HepG2 (cell line): ENCODE results near the gene RNPEPL1. TPM values are rescaled to one million over a fixed set of nuclear protein-coding genes. Genes with fewer than 3 reads are reported as not detected.
A peak's percentile ranks its signal among the peaks of the same experiment; 100 is the strongest.

ENCODE experiments used
- ATAC-seq: fragments of 200-7000 bp; cut with Tn5 transposase; 3 replicates; pipeline ENCODE4 v1.9.1; 2020; ENCODE audit warnings: mild to moderate bottlenecking, moderate library complexity
- BruUV-seq: library from RNA; stranded (reverse); fragments of 400-500 nt; replicated peaks from 2 replicates; lab custom pipeline; 2021; lab: Mats Ljungman, UMichigan
- CTCF ChIA-PET: fragments of 300-600 bp; formaldehyde crosslinking; extraction: SDS; loops from one replicate; lab custom pipeline; 2021; ENCODE audit warnings: low total read pairs, inconsistent platforms, low intra/inter-chr PET ratio; lab: Yijun Ruan, JAX
- POLR2A ChIA-PET: fragments of 350-600 bp; sonication (Branson Sonifier 250); formaldehyde crosslinking; loops from one replicate; lab custom pipeline; 2020; ENCODE audit warnings: antibody characterized with exemption, inconsistent platforms; lab: Yijun Ruan, JAX
- DNase-seq: peaks from one replicate; pipeline ENCODE4 v3.0.0-alpha.2; 2015; ENCODE audit warnings: low spot score
- FAIRE-seq: peaks from 3 replicates; lab custom pipeline; 2011; peaks lifted over from hg19 to GRCh38; lab: Jason Lieb, UNC
- H2AFZ ChIP-seq: one replicate; pipeline ENCODE4 v1.6.1; 2011; ENCODE audit warnings: low read length, inconsistent platforms
- H3K27ac ChIP-seq: fragments of 300-600 bp; 3 replicates; pipeline ENCODE4 v1.8.0; 2011; ENCODE audit warnings: mixed run types, mild to moderate bottlenecking, mixed read lengths, low read length, inconsistent platforms; ENCODE audit not compliant: insufficient read depth; ENCODE audit errors: extremely low read length
- H3K27me3 ChIP-seq, 2 experiments: fragments of 200-600 bp in 1 of 2; 2 replicates in 1 of 2; 3 replicates in 1 of 2; pipeline versions ENCODE4 v1.6.0 to v1.8.0; 2011; ENCODE audit warnings: low read length in 2 of 2, mild to moderate bottlenecking in 2 of 2, moderate library complexity in 2 of 2, inconsistent platforms in 1 of 2; ENCODE audit not compliant: insufficient read depth in 2 of 2, control insufficient read depth in 1 of 2
- H3K36me3 ChIP-seq, 2 experiments: fragments of 200-600 bp in 1 of 2; replicated peaks in 1 of 2; 2 replicates in 1 of 2; 3 replicates in 1 of 2; pipeline versions ENCODE4 v1.5.1 to v1.8.0; 2011; ENCODE audit warnings: low read length in 2 of 2, inconsistent platforms in 1 of 2; ENCODE audit not compliant: insufficient read depth in 2 of 2, control insufficient read depth in 1 of 2
- H3K4me1 ChIP-seq: 2 replicates; pipeline ENCODE4 v1.5.1; 2012; ENCODE audit warnings: low read length, inconsistent platforms; ENCODE audit not compliant: insufficient read depth
- H3K4me2 ChIP-seq: 2 replicates; pipeline ENCODE4 v1.6.0; 2011; ENCODE audit warnings: low read depth, low read length, inconsistent platforms
- H3K4me3 ChIP-seq, 3 experiments: fragments of 200-600 bp in 1 of 3; sonication (generic), shearing (Covaris generic) in 1 of 3; replicated peaks in 1 of 3; 2 replicates each; pipeline ENCODE4 v1.5.1; 2011 to 2016; ENCODE audit warnings: low read length in 3 of 3, inconsistent platforms in 2 of 3, low read depth in 2 of 3, mild to moderate bottlenecking in 2 of 3, control low read depth in 1 of 3, mixed read lengths in 1 of 3; ENCODE audit not compliant: insufficient read depth in 1 of 3
- H3K79me2 ChIP-seq: one replicate; pipeline ENCODE4 v1.6.1; 2011; ENCODE audit warnings: low read length, inconsistent platforms; ENCODE audit not compliant: insufficient read depth
- H3K9ac ChIP-seq: 2 replicates; pipeline ENCODE4 v1.6.0; 2011; ENCODE audit warnings: mild to moderate bottlenecking, low read depth, low read length, inconsistent platforms; ENCODE audit not compliant: insufficient read depth
- H3K9me3 ChIP-seq: 2 replicates; pipeline ENCODE4 v1.5.1; 2012; ENCODE audit warnings: mild to moderate bottlenecking, low read length
- H4K20me1 ChIP-seq: 2 replicates; pipeline ENCODE4 v1.6.0; 2011; ENCODE audit warnings: inconsistent platforms, mild to moderate bottlenecking, low read length, moderate library complexity; ENCODE audit not compliant: insufficient read depth
- ARID4A ChIP-seq: sonication (generic); formaldehyde crosslinking; IDR thresholded peaks from 2 replicates; pipeline ENCODE4 v1.5.0; 2020; ENCODE audit warnings: mild to moderate bottlenecking, missing genetic modification reagents, borderline replicate concordance
- BHLHE40 ChIP-seq: IDR thresholded peaks from 2 replicates; pipeline ENCODE4 v1.6.1; 2011; ENCODE audit warnings: low read length, improper control_type of control experiment
- CEBPG ChIP-seq: IDR thresholded peaks from 2 replicates; pipeline ENCODE4 v1.6.1; 2016
- GATAD1 ChIP-seq: IDR thresholded peaks from 2 replicates; pipeline ENCODE4 v1.6.1; 2016; ENCODE audit warnings: missing genetic modification reagents, missing compliant biosample characterization
- HNRNPL ChIP-seq: fragments of 200-400 bp; formaldehyde crosslinking; IDR thresholded peaks from 2 replicates; pipeline ENCODE4 v1.6.1; 2017; ENCODE audit warnings: mild to moderate bottlenecking, low read depth, low read length
- HNRNPLL ChIP-seq: fragments of 200-400 bp; formaldehyde crosslinking; IDR thresholded peaks from 2 replicates; pipeline ENCODE4 v1.6.1; 2017; ENCODE audit warnings: mild to moderate bottlenecking, low read depth, low read length; ENCODE audit not compliant: poor library complexity, severe bottlenecking
- HOXD1 ChIP-seq: sonication (generic); formaldehyde crosslinking; IDR thresholded peaks from 2 replicates; pipeline ENCODE4 v1.5.0; 2020; ENCODE audit warnings: missing genetic modification reagents
- MTA1 ChIP-seq: sonication (generic); formaldehyde crosslinking; IDR thresholded peaks from 2 replicates; pipeline ENCODE4 v1.4.0; 2020; ENCODE audit warnings: missing genetic modification reagents, mild to moderate bottlenecking, borderline replicate concordance
- NR0B2 ChIP-seq: sonication (generic); formaldehyde crosslinking; IDR thresholded peaks from 2 replicates; pipeline ENCODE4 v1.4.0; 2020; ENCODE audit warnings: mild to moderate bottlenecking, missing genetic modification reagents
- NR2F6 ChIP-seq, 2 experiments: IDR thresholded peaks; 2 replicates each; pipeline ENCODE4 v1.6.1; 2016; ENCODE audit warnings: antibody characterized with exemption in 1 of 2, mild to moderate bottlenecking in 1 of 2
- PRMT3 ChIP-seq: sonication (generic); formaldehyde crosslinking; IDR thresholded peaks from 2 replicates; pipeline ENCODE4 v1.8.1; 2022; ENCODE audit warnings: low read depth, mild to moderate bottlenecking, moderate library complexity, missing genetic modification reagents, borderline replicate concordance
- RFX1 ChIP-seq: fragments of 450-650 bp; IDR thresholded peaks from 2 replicates; pipeline ENCODE4 v1.6.1; 2017
- RXRA ChIP-seq: sonication (generic); formaldehyde crosslinking; IDR thresholded peaks from 2 replicates; pipeline ENCODE4 v1.5.1; 2020; ENCODE audit warnings: missing genetic modification reagents
- SPEN ChIP-seq: sonication (generic); formaldehyde crosslinking; IDR thresholded peaks from 2 replicates; pipeline ENCODE4 v1.5.1; 2020; ENCODE audit warnings: low read depth, mild to moderate bottlenecking, missing genetic modification reagents
- TBX2 ChIP-seq: sonication (generic); formaldehyde crosslinking; IDR thresholded peaks from 2 replicates; pipeline ENCODE4 v1.5.0; 2020; ENCODE audit warnings: missing genetic modification reagents, mild to moderate bottlenecking, borderline replicate concordance
- TOPORS ChIP-seq: sonication (generic); formaldehyde crosslinking; IDR thresholded peaks from 2 replicates; pipeline ENCODE4 v1.8.0; 2023; ENCODE audit warnings: mild to moderate bottlenecking, missing genetic modification reagents
- ZNF367 ChIP-seq: sonication (generic); formaldehyde crosslinking; IDR thresholded peaks from 2 replicates; pipeline ENCODE4 v1.4.0; 2020; ENCODE audit warnings: missing genetic modification reagents, borderline replicate concordance
- ZNF558 ChIP-seq: sonication (generic); formaldehyde crosslinking; IDR thresholded peaks from 2 replicates; pipeline ENCODE4 v1.9.0; 2022; ENCODE audit warnings: mild to moderate bottlenecking, missing genetic modification reagents, borderline replicate concordance
- ZNF605 ChIP-seq: sonication (generic); formaldehyde crosslinking; IDR thresholded peaks from 2 replicates; pipeline ENCODE4 v1.8.0; 2022; ENCODE audit warnings: mild to moderate bottlenecking, missing genetic modification reagents
- ZNF772 ChIP-seq: sonication (generic); formaldehyde crosslinking; IDR thresholded peaks from 2 replicates; pipeline ENCODE4 v1.5.0; 2020; ENCODE audit warnings: mild to moderate bottlenecking, missing genetic modification reagents
- WGBS: methylation state at CpG from one replicate; pipeline ENCODE4 v1.1.6; 2017; ENCODE audit warnings: low lambda C conversion rate; 5-methylcytosine and 5-hydroxymethylcytosine counted together
- in situ Hi-C: cut with HindIII; loops from 2 replicates; pipeline ENCODE4 v1.10.0; 2017; ENCODE audit warnings: low pct_unique_long_range_greater_than_20kb; ENCODE audit not compliant: extremely low pct_ligation_motif_present
- intact Hi-C: fragments of 100-400 bp; cut with micrococcal nuclease; formaldehyde crosslinking; loops from one replicate; pipeline ENCODE4 v1.10.0; 2022; ENCODE audit not compliant: unreplicated experiment
- polyA plus RNA-seq, 8 experiments: library from polyadenylated mRNA; depleted of rRNA in 3 of 8; stranded (reverse) in 7 of 8; unstranded in 1 of 8; fragments of >200 nt; fragmentation: Illumina TruSeq in 4 of 8; extraction: Trizol in 4 of 8; gene quantifications; 2 replicates each; pipeline versions ENCODE4 v1.2.1 to v1.2.3, GENCODE V29; 2011 to 2016; ENCODE audit warnings: low read depth in 4 of 8, missing spikeins in 1 of 8, mixed read lengths in 1 of 8; ENCODE audit not compliant: insufficient read depth in 1 of 8
- total RNA-seq, 5 experiments: library from RNA; depleted of rRNA; stranded (reverse); fragments of >200 nt; fragmentation: Illumina TruSeq; extraction: Trizol; gene quantifications; 2 replicates each; pipeline ENCODE4 v1.2.3, GENCODE V29; 2016; ENCODE audit warnings: low read depth in 1 of 5
- TF ChIP-seq, protein P1 (sequence below): sonication (generic); formaldehyde crosslinking; IDR thresholded peaks from 2 replicates; pipeline ENCODE4 v1.8.0; 2022; ENCODE audit warnings: missing genetic modification reagents, mild to moderate bottlenecking, borderline replicate concordance

The RNPEPL1 gene
- total and polyA plus RNA-seq, 2 of the 13 experiments (the other 11 are each of a cell fraction or from before 2014, with no cell fraction given), result 13.0 to 18.0 TPM

- no peak; the same call in 2 of the 3 replicates for ATAC-seq
- peak overlapping the region; percentile 94 for H3K27ac ChIP-seq
- H3K9me3 ChIP-seq, result no peaks in the 10 kb centered on the region
- H4K20me1 ChIP-seq, result no peaks in the 10 kb centered on the region
- H3K79me2 ChIP-seq, result peaks cover 9% of the 10 kb centered on the region
- peak overlapping the region; percentile 62; the same call in 1 of the 2 replicates for H3K4me2 ChIP-seq
- intact Hi-C loops (no loop called here), in situ Hi-C loops (no loop called here)
- no peak for DNase-seq
- FAIRE-seq, result no peak
- H3K4me1 ChIP-seq, result peaks cover 35% of the 10 kb centered on the region
- H2AFZ ChIP-seq, result no peak overlapping the region
- 82% methylated on average over 10 of the region's 17 CpGs for WGBS
- CTCF ChIA-PET, result no interaction called here
- 0 out of 2 replicates have a peak overlapping the region, but pooled peaks have one; percentile 46 for H3K9ac ChIP-seq
- H3K36me3 ChIP-seq, result peaks cover 14 to 24% of the 10 kb centered on the region in 2 experiments
- no peaks in the 10 kb centered on the region for H3K27me3 ChIP-seq
- POLR2A ChIA-PET, result interaction anchor here (0.7 to 2.7 kb wide), 5 partner anchors 9 to 30 kb away, joined by 4 to 22 read pairs (median 9); partner anchors contain the start of gene CAPN10
- no TSS peak for BruUV-seq
- H3K4me3 ChIP-seq, result no peak overlapping the region
- no peak for TF ChIP-seq RFX1
- no peak for TF ChIP-seq GATAD1 (CRISPR knock-in tag)
- peak; percentile 43; the same call in 1 of the 2 replicates for TF ChIP-seq MTA1 (CRISPR knock-in tag)
- no peak for TF ChIP-seq NR0B2
- TF ChIP-seq ZNF605 (CRISPR knock-in tag), result no peak
- TF ChIP-seq BHLHE40, result 0 out of 2 replicates have a peak, but pooled peaks have one; percentile 13
- TF ChIP-seq ZNF558 (CRISPR knock-in tag), result no peak
- 0 out of 2 replicates have a peak, but pooled peaks have one; percentile 15 for TF ChIP-seq HNRNPL
- peak; percentile 57 for TF ChIP-seq RXRA (CRISPR knock-in tag)
- TF ChIP-seq HNRNPLL, result peak; percentile 5
- TF ChIP-seq SPEN, result 0 out of 2 replicates have a peak, but pooled peaks have one; percentile 29
- peak; percentile 27 for TF ChIP-seq ARID4A (CRISPR knock-in tag)
- no peak for TF ChIP-seq CEBPG (CRISPR knock-in tag)
- no peak for TF ChIP-seq PRMT3
- TF ChIP-seq HOXD1, result no peak
- 0 out of 2 replicates have a peak, but pooled peaks have one; percentile 9 for TF ChIP-seq ZNF772 (CRISPR knock-in tag)
- TF ChIP-seq, protein P1, sequence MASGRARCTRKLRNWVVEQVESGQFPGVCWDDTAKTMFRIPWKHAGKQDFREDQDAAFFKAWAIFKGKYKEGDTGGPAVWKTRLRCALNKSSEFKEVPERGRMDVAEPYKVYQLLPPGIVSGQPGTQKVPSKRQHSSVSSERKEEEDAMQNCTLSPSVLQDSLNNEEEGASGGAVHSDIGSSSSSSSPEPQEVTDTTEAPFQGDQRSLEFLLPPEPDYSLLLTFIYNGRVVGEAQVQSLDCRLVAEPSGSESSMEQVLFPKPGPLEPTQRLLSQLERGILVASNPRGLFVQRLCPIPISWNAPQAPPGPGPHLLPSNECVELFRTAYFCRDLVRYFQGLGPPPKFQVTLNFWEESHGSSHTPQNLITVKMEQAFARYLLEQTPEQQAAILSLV (CRISPR knock-in tag), result 0 out of 2 replicates have a peak, but pooled peaks have one; percentile 27
- TF ChIP-seq TOPORS (CRISPR knock-in tag), result no peak
- 0 out of 2 replicates have a peak, but pooled peaks have one; percentile 9 for TF ChIP-seq TBX2 (CRISPR knock-in tag)
- TF ChIP-seq NR2F6 (IDR thresholded peaks at IDR 0.05), result peak; percentile 74
- TF ChIP-seq NR2F6 (CRISPR knock-in tag; IDR thresholded peaks at IDR 0.05), result peak; percentile 30; the same call in 1 of the 2 replicates
- no peak for TF ChIP-seq ZNF367 (CRISPR knock-in tag)
These were observed 27.8 kb downstream of the RNPEPL1 start for GRCh38 chr2:240596080-240596460.
